Pons (tissue), 1 donor: Measurements from ENCODE around the gene CEBPZ.
"Not testable (repeated sequence)": the region's sequence is repeated elsewhere in the genome, so short reads cannot be mapped to it uniquely, and the experiment has no call there.

Experiments
- DNase-seq: peaks from one replicate; pipeline ENCODE4 v3.0.0-alpha.2; 2016; ENCODE audit warnings: low spot score

CEBPZ gene

DNA sequence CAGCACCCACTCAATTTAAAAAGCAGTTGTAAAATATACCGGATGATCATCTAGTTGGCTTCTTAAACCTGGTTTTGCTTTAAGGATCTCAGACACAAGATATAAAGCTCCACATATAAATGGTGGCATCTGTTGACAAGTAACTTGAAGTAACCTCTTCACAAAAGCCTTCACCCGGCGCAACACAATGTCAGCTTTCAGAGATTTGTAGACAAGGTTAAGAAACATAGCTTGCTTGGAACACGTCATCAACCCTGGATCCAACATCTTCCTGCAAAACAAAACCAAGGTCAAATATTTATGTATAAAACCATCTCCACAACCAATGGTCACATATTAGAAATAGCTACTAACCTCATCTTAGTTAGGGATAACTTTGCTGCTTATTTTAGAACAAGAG is 8.3 kb downstream of the CEBPZ start:
- no peak for DNase-seq

DNA sequence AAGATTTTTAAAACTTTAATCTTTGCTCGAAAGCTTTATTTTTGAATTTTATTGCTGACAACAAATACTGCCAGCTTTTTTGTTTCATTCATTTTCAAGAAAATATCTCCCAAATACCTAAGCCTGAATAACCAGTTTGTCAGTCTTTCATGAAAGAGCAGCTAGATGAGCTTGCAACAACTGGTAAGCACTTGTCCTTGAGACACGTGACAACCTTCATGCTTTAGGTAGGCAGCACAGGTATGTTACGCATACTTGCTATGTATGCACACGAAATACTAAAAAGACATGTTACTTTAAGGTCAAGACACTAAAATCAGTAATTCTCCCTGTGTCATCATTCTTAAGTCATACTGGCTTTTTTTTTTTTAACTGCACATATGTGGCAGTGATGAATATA is 12.3 kb downstream of the CEBPZ start:
- no peak for DNase-seq

GRCh38 chr2:37215250-37215649 is 16.1 kb downstream of the CEBPZ start:
- peak; percentile 14 for DNase-seq

GRCh38 chr2:37211939-37212338 is 19.5 kb downstream of the CEBPZ start:
- no peak for DNase-seq

DNA sequence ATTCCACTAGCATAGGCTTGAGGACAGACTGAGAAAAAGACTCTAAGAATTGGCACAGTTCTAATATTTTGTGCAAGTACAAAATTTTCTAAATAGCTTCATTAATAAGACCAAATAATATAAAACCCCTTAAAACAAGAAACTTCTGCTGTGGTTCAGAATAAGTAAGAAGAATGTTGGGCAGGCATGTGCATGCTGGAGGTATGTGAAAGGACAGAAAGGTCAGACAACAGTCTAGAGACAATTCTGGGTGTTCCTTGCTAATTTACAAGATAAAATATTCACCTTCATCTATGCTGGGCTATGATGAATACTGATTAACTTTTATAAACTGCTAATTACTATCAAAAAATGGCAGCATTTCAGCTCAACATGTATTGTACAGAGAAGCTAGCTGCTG is 20.2 kb downstream of the CEBPZ start:
- DNase-seq = no peak

DNA sequence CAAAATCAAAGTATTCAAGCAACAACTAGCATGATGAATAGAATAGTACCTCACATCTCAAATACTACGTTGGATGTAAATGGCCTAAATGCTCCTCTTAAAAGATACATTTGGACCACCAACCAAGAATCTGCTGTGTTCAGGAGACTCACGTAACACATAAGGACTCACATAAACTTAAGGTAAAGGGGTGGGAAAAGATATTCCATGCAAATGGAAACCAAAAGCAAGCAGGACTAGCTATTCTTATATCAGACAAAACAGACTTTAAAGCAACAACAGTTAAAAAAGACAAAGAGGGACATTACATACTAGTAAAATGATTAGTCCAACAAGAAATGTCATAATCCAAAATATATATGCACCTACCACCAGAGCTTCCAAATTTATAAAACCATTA is 24.6 kb downstream of the CEBPZ start:
- not testable (repeated sequence) for DNase-seq

DNA sequence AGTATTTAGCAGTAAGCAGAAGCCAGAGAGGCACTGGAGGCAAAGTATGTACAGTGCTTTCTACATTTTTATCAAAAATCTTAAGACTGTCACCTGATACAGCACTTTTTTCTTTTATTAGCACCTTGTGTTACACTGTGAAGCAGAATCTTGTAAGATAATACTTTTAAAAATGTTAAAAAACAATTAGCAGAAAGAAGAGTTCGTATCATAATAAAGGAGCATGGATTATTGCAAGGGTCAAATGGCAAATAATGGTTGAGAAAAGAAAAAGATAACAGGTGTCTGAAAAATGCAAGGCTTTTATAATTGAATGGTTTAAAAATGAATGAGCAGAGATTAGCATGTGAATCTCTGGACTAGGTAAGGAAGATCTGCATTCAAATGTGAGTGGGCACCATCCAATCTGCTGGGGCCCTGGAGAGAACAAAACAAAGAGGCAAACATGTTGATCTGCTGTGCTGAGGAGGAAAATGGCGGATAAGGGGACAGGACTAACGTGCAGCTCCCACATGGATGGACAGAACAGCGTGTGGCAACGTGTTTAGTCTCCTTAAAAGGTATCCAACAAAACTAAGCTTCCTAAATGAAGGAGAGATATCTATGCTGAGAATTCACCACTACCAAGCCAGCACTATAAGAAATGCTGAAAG is 25.6 kb downstream of the CEBPZ start:
- DNase-seq = no peak

GRCh38 chr2:37205071-37205661 is 26.2 kb downstream of the CEBPZ start:
- DNase-seq = not testable (repeated sequence)

GRCh38 chr2:37203708-37204107 is 27.7 kb downstream of the CEBPZ start:
- no peak for DNase-seq

- no peak for DNase-seq
These were observed 29.6 kb downstream of the CEBPZ start for GRCh38 chr2:37201766-37202165.

DNA sequence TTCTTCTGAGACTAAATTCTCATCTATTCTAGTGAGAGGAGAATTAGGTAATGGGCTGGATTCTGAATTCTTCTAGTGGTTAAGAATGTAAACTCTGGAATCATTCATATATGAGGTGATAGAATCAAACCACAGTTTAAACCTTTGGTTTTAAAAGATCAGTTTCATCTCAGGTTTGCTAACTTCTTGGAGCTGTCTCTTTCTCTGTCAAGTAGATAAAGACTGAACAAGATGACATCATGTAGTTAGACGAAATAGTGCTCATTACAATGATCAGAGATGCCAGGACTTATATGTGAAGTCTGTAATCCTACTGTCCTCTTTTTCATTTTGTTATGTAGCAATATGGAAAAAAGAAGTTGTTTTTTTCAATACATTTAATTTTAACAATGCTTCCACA is 30.2 kb downstream of the CEBPZ start:
- DNase-seq = no peak

- no peak for DNase-seq
These were observed 32.7 kb downstream of the CEBPZ start for GRCh38 chr2:37198681-37199065.

DNA sequence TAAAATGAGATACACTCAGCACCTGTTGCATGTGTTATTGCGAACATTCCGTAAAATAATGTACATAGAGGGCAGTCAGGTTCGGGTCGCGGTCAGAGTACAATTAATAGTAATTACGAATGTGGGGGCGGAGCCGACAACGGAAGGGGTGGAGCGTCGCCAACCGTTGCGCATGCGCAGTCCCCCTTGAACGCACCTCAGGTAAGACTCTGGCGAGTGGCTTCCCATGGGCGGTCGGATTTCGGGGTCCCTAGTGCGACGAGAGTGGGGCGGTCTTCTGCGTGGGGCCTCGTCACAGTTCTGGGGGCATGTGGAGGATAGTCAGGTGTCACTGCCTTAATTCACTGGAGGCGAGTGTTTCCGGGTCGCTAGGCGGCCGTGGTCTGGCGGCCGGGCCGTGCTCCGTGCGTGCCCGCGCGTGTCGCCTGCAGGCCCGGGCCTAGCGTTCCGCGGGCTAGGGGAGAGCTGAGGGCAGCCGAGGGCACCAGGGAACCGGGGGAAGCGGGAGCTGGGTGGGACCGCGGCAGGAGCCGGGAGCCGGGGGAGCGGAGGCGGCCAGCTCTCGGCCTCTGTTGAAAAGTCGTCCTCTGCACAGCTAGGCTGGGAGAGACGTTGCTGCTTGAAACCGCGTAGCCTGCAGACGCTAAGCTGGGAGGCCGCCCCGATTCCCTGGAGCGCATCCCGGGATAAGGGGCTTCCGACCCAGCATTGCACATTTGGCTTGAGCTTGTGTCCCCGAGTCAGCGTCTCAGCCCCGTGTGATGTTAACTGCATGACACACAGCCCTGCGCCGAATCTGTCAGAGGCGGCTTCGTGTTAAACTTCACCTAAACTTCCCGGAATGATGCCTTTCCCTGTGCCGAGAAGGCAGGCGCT is 34.8 kb downstream of the CEBPZ start, which contains the start of gene CEBPZOS:
Gene CEBPZOS (plus strand): TSS at position 177 of the 876 bp plus-strand sequence. CDS start 3,209 bp downstream, outside the sequence.
- peak; percentile 78 for DNase-seq

GRCh38 chr2:37195862-37196319 is 35.5 kb downstream of the CEBPZ start:
- not testable (repeated sequence) for DNase-seq

DNA sequence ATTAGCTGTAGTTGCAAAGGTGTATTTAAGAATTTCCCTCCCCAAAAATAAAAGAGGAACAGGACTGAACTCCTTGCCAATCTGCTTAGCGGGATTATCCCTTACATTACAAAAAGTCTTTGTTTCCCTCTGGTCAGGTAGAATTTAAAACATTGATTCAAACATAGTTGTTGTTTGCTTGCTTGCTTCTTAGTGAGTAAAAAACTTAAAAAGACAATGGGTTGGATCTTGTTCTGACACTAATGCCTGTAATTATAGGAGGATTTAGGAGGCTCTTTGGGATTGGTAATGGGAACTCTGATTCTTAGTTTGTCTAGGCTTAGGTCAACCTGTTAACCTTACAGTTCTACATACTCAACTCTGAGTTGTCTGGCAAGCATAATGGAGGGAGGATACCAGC is 38.8 kb downstream of the CEBPZ start:
- DNase-seq = no peak

GRCh38 chr2:37191747-37192146 is 39.6 kb downstream of the CEBPZ start:
- DNase-seq = no peak

DNA sequence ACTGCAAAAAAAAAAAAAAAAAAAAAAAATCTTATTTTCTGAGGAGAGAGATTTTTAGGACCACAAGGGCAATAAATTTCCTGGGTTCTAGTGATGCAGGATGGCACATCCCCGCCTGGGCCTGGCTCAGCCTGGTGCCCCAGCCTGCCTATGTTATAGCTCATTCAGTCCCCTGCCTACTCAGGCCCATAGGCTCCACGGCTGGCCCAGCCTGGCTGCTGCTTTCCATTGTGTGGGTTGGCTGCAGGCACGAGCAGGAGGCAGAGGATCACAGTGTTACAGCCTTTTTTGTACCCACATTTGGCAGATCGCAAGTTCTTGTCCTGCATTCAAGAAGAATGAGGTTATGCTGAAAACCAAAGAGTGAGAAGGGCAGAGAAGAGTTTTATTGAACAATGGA is 40.1 kb downstream of the CEBPZ start:
- no peak for DNase-seq

GRCh38 chr2:37190290-37190689 is 41.1 kb downstream of the CEBPZ start:
- no peak for DNase-seq

- DNase-seq = peak; percentile 35
These were observed 41.8 kb downstream of the CEBPZ start for GRCh38 chr2:37189452-37190153.

GRCh38 chr2:37188570-37188969 is 42.8 kb downstream of the CEBPZ start, which contains the start of gene SULT6B1:
Gene SULT6B1 (minus strand): TSS chr2:37188670. CDS start chr2:37188640, 30 bp downstream.
- DNase-seq = no peak

DNA sequence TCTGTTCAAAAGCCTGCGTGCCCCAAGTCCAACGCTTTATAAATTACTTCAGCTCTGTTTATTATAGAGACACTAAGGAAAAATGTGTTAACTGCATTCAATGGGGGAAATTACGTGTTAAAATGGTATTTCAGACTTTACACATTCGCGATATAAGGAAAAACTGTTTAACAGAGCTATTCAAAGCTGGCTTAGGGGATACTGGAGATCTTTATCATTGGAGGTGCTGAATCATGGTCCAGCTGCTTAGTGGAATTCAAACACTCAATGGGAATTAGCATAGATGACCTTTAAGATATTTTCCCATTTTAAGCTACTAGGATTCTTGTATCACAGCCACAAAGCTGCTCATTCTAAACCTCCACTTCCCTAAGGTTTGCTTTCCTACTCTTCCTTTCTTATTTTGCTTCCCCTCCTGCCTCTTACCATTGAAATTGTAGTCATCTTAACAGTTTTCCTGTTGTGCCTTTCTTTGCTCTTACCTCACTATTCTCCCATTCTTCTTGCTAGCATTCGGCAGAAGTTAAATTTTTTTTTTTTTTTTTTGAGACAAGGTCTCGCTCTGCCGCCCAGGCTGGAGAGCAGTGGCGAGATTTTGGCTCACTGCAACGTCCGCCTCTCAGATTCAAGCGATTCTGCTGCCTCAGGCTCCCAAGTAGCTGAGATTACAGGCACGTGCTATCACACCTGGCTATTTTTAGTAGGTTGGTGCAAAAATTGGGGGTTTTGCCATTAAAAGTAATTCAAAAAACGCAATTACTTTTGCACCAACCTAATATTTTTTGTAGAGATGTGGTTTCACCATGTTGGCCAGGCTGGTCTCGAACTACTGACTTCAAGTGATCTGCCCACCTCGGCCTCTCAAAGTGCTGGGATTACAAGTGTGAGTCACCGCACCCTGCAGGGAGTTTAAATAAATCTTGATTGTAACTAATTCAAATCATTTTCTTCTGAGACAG is 49.4 kb downstream of the CEBPZ start:
- no peak for DNase-seq
